ENCODE data around the gene ZCCHC9.
A peak's percentile ranks its signal among the peaks of the same experiment; 100 is the strongest.
"Not testable (repeated sequence)": the region's sequence is repeated elsewhere in the genome, so short reads cannot be mapped to it uniquely, and the experiment has no call there.

ZCCHC9 gene

GRCh38 chr5:81269751-81270393, 31.5 kb upstream of the ZCCHC9 start:
- Histone ChIP-seq H3K36me3 (peaks cover 3% of the 10 kb centered on the region; the same call in 1 of the 2 replicates), H4K20me1 (no peaks in the 10 kb centered on the region), H3K9ac (no peak overlapping the region), H3K4me2 (0 out of 2 replicates have a peak overlapping the region, but pooled peaks have one; percentile 4), H3K4me3 (no peak overlapping the region), H3K4me1 (peaks cover 8% of the 10 kb centered on the region; the same call in 1 of the 2 replicates), H3K9me3 (peaks cover 48% of the 10 kb centered on the region), H3K27me3 (no peaks in the 10 kb centered on the region), H3K27ac (no peak overlapping the region)
- no peak for TF ChIP-seq Cebpa-rat (IDR thresholded peaks at IDR 0.05)

DNA sequence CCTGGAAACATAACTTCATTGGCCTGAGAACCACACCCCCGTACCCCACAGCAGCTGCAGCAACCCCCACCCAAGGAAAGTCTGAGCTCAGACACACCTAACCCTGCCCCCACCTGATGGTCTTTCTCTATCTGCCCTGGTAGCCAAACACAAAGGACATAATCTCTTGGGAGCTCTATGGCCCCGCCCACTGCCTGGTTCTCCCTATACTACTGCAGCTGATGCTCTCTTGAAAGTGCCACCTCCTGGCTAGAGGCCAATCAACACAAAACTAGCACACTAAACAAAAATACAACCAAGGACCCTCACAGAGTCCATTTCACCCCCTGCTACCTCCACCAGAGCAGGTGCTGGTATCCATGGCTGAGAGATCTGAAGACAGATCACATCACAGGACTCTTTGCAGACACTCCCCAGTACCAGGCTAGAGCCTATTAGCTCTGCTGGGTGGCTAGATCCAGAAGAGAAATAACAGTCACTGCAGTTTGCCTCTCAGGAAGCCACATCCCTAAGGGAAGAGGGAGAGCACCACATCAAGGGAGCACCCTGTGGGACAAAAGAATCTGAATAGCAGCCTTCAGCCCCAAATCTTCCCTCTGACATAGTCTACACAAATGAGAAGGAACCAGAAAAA, 30.9 kb upstream of the ZCCHC9 start:
- not testable (repeated sequence) for H3K27me3 ChIP-seq, H3K27ac ChIP-seq, H3K36me3 ChIP-seq, H3K4me1 ChIP-seq, H3K9ac ChIP-seq, H3K4me3 ChIP-seq, H4K20me1 ChIP-seq
- Histone ChIP-seq H3K9me3 (peaks cover 55% of the 10 kb centered on the region), H3K4me2 (peak overlapping the region; percentile 4; the same call in 1 of the 2 replicates)

- no peak for TF ChIP-seq Cebpa-rat (IDR thresholded peaks at IDR 0.05)
- H4K20me1 ChIP-seq = no peaks in the 10 kb centered on the region; the same call in 1 of the 2 replicates
- no peaks in the 10 kb centered on the region for H3K4me1 ChIP-seq
- no peaks in the 10 kb centered on the region for H3K36me3 ChIP-seq
- no peak overlapping the region for H3K9ac ChIP-seq
- H3K27me3 ChIP-seq = no peaks in the 10 kb centered on the region
- H3K9me3 ChIP-seq = peaks cover 5% of the 10 kb centered on the region; the same call in 1 of the 2 replicates
- no peak overlapping the region for H3K4me3 ChIP-seq
- no peak overlapping the region for H3K27ac ChIP-seq
- H3K4me2 ChIP-seq = no peak overlapping the region
Measured at GRCh38 chr5:81283976-81284375, 17.4 kb upstream of the ZCCHC9 start.

DNA sequence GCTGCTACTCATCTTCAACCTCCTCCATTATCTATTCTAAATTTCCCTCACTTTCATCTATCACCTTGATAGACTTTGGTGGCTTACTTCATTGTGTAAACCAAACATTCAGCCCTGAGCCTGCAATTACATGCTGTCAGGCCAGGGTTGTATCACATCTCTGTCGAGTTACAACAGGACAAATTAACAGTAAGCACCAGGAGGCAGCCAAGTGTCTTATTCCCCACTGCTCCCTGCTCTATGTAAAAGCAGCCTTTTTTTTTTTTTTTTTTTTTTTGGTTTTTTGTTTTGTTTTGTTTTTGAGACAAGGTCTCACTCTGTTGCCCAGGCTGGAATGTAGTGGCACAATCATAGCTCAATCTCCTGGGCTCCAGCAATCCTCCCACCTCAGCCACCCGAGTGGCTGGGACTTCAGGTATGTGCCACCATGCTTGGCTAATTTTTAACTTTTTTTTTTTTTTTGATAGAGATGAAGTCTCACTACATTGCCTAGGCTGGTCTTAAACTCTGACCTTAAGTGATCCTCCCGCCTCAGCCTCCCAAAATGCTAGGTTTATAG, 15.2 kb upstream of the ZCCHC9 start:
- Histone ChIP-seq H3K4me1 (peaks cover 6% of the 10 kb centered on the region; the same call in 1 of the 2 replicates), H3K27ac (no peak overlapping the region), H4K20me1 (no peaks in the 10 kb centered on the region; the same call in 1 of the 2 replicates), H3K36me3 (peaks cover 4% of the 10 kb centered on the region; the same call in 1 of the 2 replicates), H3K4me2 (no peak overlapping the region), H3K9me3 (peaks cover 14% of the 10 kb centered on the region), H3K27me3 (no peaks in the 10 kb centered on the region), H3K4me3 (no peak overlapping the region), H3K9ac (no peak overlapping the region)
- no peak for TF ChIP-seq Cebpa-rat (IDR thresholded peaks at IDR 0.05)

GRCh38 chr5:81288021-81288433, 13.4 kb upstream of the ZCCHC9 start:
- Histone ChIP-seq H3K4me3 (no peak overlapping the region), H3K9ac (no peak overlapping the region), H3K4me1 (peaks cover 6% of the 10 kb centered on the region; the same call in 1 of the 2 replicates), H3K27me3 (no peaks in the 10 kb centered on the region), H3K4me2 (no peak overlapping the region), H3K36me3 (peaks cover 16% of the 10 kb centered on the region), H3K9me3 (peaks cover 33% of the 10 kb centered on the region), H3K27ac (no peak overlapping the region), H4K20me1 (no peaks in the 10 kb centered on the region; the same call in 1 of the 2 replicates)
- TF ChIP-seq Cebpa-rat (IDR thresholded peaks at IDR 0.05) = no peak

- H3K27me3 ChIP-seq = no peaks in the 10 kb centered on the region
Measured at GRCh38 chr5:81290146-81290545, 11.2 kb upstream of the ZCCHC9 start.

GRCh38 chr5:81292130-81292529, 9.3 kb upstream of the ZCCHC9 start:
- Histone ChIP-seq H3K27ac (no peak overlapping the region), H3K9ac (no peak overlapping the region), H3K36me3 (peaks cover 33% of the 10 kb centered on the region), H4K20me1 (no peaks in the 10 kb centered on the region), H3K9me3 (peaks cover 52% of the 10 kb centered on the region), H3K4me3 (no peak overlapping the region), H3K27me3 (no peaks in the 10 kb centered on the region), H3K4me1 (peaks cover 6% of the 10 kb centered on the region; the same call in 1 of the 2 replicates), H3K4me2 (no peak overlapping the region)
- TF ChIP-seq Cebpa-rat (IDR thresholded peaks at IDR 0.05) = no peak

More at GRCh38 chr5:81290146-81290545, 11.2 kb upstream of the ZCCHC9 start:
- Histone ChIP-seq H4K20me1 (no peaks in the 10 kb centered on the region; the same call in 1 of the 2 replicates), H3K4me2 (0 out of 2 replicates have a peak overlapping the region, but pooled peaks have one; percentile 14), H3K36me3 (peaks cover 33% of the 10 kb centered on the region), H3K4me1 (peaks cover 6% of the 10 kb centered on the region; the same call in 1 of the 2 replicates), H3K27ac (no peak overlapping the region), H3K9me3 (peaks cover 52% of the 10 kb centered on the region), H3K4me3 (no peak overlapping the region), H3K9ac (no peak overlapping the region)
- TF ChIP-seq Cebpa-rat (IDR thresholded peaks at IDR 0.05) = no peak

GRCh38 chr5:81294021-81294420, 7.4 kb upstream of the ZCCHC9 start:
- H3K4me2 ChIP-seq, H4K20me1 ChIP-seq, H3K4me3 ChIP-seq, H3K9ac ChIP-seq, H3K27me3 ChIP-seq, H3K27ac ChIP-seq, H3K4me1 ChIP-seq: not testable (repeated sequence)
- H3K36me3 ChIP-seq = peaks cover 33% of the 10 kb centered on the region
- H3K9me3 ChIP-seq = peaks cover 46% of the 10 kb centered on the region

GRCh38 chr5:81297531-81297930, 3.9 kb upstream of the ZCCHC9 start:
- Histone ChIP-seq H3K4me1 (peaks cover 19% of the 10 kb centered on the region), H3K36me3 (peaks cover 20% of the 10 kb centered on the region), H3K4me2 (no peak overlapping the region), H3K9ac (no peak overlapping the region), H3K4me3 (no peak overlapping the region), H3K9me3 (peaks cover 24% of the 10 kb centered on the region), H4K20me1 (no peaks in the 10 kb centered on the region), H3K27ac (no peak overlapping the region), H3K27me3 (no peaks in the 10 kb centered on the region)
- no peak for TF ChIP-seq Cebpa-rat (IDR thresholded peaks at IDR 0.05)

DNA sequence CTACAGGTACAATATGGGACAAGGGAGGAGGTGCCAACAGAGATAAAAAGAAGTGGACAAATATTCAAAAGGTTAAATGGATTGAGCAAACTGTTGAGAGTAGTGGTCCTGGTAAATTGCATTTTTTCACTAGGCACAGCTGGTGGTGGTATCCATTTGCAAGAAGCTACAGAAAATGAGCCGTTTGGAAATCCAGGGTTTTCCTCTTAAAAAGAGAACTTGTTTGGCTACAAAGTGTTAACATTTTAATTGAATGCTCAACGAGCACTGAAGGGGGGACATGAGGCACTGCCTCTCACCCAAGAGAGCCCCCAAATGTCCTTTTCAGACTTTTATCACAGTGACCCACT, 491 bp upstream of the ZCCHC9 start:
- Histone ChIP-seq H3K36me3 (peaks cover 11% of the 10 kb centered on the region), H3K9me3 (no peaks in the 10 kb centered on the region), H3K27me3 (no peaks in the 10 kb centered on the region), H3K4me2 (peak overlapping the region; percentile 96), H3K27ac (peak overlapping the region; percentile 95), H3K4me1 (peaks cover 21% of the 10 kb centered on the region), H4K20me1 (no peaks in the 10 kb centered on the region), H3K4me3 (peak overlapping the region; percentile 93), H3K9ac (peak overlapping the region; percentile 95)
- no peak for TF ChIP-seq Cebpa-rat (IDR thresholded peaks at IDR 0.05)

All from BLaER1 (cell line).